Natural killer cell treated with Interleukin-12 subunit alpha and Interleukin-12 subunit beta and Interleukin-15 and Interleukin-18, amount 100 ng/mL, for 72 hours (primary cell): Measurements from ENCODE around the gene CFAP68. TPM values are rescaled to one million over a fixed set of nuclear protein-coding genes. Genes with fewer than 3 reads are reported as not detected.
"Not testable (repeated sequence)": the region's sequence is repeated elsewhere in the genome, so short reads cannot be mapped to it uniquely, and the experiment has no call there.

ENCODE experiments used
- ATAC-seq, 2 donors: fragments of 150-1000 bp; cut with Tn5 transposase in 1 of 2; sonication (Bioruptor Pico), chemical (Tn5 transposase) in 1 of 2; 2 replicates each; pipeline ENCODE4 v1.10.0; 2021
- DNase-seq: peaks from one replicate; pipeline ENCODE4 v3.0.0; 2022; ENCODE audit warnings: low spot score
- H3K27ac Mint-ChIP-seq, 2 donors: 1 replicate in 1 of 2; 2 replicates in 1 of 2; pipeline ENCODE4 v1.8.0; 2022; ENCODE audit warnings: mixed read lengths in 2 of 2, mild to moderate bottlenecking in 1 of 2, moderate library complexity in 1 of 2
- H3K27me3 Mint-ChIP-seq, 2 donors: 1 replicate in 1 of 2; 2 replicates in 1 of 2; pipeline ENCODE4 v1.8.0; 2022; ENCODE audit warnings: mixed read lengths in 2 of 2
- H3K36me3 Mint-ChIP-seq: one replicate; pipeline ENCODE4 v1.8.0; 2022; ENCODE audit warnings: mixed read lengths
- H3K4me1 Mint-ChIP-seq, 2 donors: 1 replicate in 1 of 2; 2 replicates in 1 of 2; pipeline ENCODE4 v1.8.0; 2022; ENCODE audit warnings: low read depth in 2 of 2, mixed read lengths in 2 of 2, mild to moderate bottlenecking in 1 of 2
- H3K4me3 Mint-ChIP-seq: one replicate; pipeline ENCODE4 v1.8.0; 2022; ENCODE audit warnings: mixed read lengths
- H3K9me3 Mint-ChIP-seq: 2 replicates; pipeline ENCODE4 v1.8.0; 2022; ENCODE audit warnings: mixed read lengths
- total RNA-seq, 2 donors: library from RNA; stranded (reverse); gene quantifications; one replicate each; pipeline ENCODE4 v1.2.3, GENCODE V29; 2022

The CFAP68 gene
- total RNA-seq, 2 donors from 2014 or later = 8.4 to 11.8 TPM

DNA sequence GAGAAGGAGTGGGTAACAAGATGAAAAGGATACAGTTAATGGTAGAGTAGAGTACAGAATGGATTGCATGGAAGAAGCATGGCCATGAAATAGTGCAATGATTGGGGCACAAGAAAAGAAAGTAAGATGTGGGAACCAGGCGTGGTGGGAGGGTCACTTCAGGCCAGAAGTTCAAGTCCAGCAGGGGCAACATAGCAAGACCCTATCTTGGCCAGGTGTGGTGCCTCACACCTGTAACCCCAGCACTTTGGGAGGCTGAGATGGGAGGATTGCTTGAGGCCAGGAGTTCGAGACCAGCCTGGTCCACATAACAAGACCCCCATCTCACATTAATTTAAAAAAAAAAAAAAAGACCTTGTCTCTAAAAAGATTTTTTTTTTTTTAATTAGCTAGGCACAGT, 38.0 kb downstream of the CFAP68 start:
- Mint-ChIP-seq H3K4me3 (no peak overlapping the region), H3K36me3 (no peaks in the 10 kb centered on the region), H3K27me3 (peaks cover 27 to 29% of the 10 kb centered on the region in 2 donors), H3K4me1 (no peaks in the 10 kb centered on the region), H3K27ac (no peak overlapping the region), H3K9me3 (no peaks in the 10 kb centered on the region)
- ATAC-seq (no peak), DNase-seq (no peak)

DNA sequence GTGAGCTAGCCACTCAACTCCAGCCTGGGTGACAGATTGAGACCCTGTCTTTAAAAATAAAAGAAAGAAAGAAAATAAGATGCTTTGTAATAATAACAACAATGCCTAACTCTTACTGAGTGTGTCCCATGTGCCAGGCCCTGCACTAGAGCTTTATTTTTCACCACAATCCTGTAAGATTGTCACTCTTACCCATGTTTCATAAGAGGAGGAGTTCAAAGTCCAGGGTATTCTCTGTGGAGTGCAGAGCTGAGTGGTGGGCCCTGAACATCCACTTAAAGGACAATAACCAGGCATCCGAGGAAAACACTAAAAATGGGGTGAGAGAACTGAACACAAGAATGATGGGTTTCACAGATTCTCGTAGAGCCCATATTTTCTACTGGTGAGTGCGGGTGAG, 38.4 kb downstream of the CFAP68 start:
- Mint-ChIP-seq H3K4me3 (no peak overlapping the region), H3K4me1 (no peaks in the 10 kb centered on the region), H3K27me3 (peaks cover 27 to 29% of the 10 kb centered on the region in 2 donors), H3K36me3 (no peaks in the 10 kb centered on the region), H3K9me3 (no peaks in the 10 kb centered on the region), H3K27ac (no peak overlapping the region)
- no peak for DNase-seq
- ATAC-seq = no peak

DNA sequence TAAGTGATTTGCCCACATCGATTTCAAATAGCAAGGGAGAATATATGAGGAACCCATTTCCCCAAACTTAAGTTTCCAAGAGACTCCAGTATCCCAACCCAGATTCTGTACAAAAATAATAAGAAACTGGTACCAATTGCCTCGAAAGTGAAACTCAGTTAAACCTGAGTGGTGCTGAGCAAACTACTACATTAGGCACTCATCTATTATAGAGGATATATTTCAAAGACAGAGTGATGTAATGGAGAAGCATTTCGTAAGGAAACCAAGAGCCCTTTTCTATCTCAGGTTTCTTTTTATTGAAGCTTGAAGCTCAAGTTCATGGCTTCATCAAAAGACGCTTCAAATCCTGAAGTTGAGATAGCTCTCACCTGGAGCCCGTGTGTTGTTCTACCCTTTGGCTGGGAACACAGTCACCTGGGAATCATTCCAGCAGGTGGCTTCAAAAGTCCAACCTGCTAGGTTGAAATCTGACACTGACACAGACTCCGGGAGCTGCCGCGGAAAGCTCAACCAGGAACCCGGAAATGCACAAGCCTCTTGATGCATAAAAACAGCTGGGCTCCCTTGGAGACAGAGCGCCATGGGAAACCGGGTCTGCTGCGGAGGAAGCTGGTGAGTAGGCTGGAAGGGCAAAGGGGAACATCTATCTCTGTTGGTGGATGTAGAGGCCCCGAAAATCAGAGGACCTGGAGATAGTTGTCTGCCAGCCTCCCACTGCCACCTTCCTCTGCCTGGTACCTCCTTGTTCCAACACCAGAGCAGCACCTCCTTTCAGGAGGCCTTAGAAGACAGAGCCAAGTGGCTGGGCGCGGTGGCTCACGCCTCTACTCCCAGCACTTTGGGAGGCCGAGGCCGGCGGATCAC, 39.3 kb downstream of the CFAP68 start, which contains the start of gene C11orf52:
Gene C11orf52 (plus strand): TSS at position 524 of the 867 bp plus-strand sequence. CDS start 60 bp downstream, at position 584.
- no peak for ATAC-seq
- DNase-seq = no peak
- H3K4me1 Mint-ChIP-seq = no peaks in the 10 kb centered on the region
- H3K27me3 Mint-ChIP-seq = peaks cover 27 to 28% of the 10 kb centered on the region in 2 donors
- no peaks in the 10 kb centered on the region for H3K9me3 Mint-ChIP-seq
- H3K27ac Mint-ChIP-seq = no peak within 1 kb of the TSS
- H3K4me3 Mint-ChIP-seq = no peak within 1 kb of the TSS
- no peaks in the 10 kb centered on the region for H3K36me3 Mint-ChIP-seq

DNA sequence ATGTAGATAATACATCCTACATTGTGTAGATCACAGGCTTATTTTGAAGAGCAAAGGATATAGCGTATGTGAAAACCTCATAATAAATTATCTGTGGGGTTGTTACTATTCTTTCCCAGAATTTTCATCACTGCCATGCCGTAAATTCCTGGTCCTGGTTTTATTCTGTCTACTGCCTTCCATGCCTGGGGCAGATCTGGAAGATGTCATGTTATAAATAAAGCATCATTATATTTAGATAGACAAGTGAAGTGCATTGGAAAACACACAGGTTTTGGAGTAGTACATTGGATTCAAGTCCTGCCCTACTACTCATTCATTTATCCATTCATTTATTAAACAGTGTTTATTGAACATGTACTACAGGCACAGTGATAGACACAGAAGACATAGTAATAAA, 41.6 kb downstream of the CFAP68 start:
- H3K4me1 Mint-ChIP-seq = peaks cover 3% of the 10 kb centered on the region in 2 donors
- no peak overlapping the region for H3K4me3 Mint-ChIP-seq
- H3K27me3 Mint-ChIP-seq = peaks cover 23 to 24% of the 10 kb centered on the region in 2 donors
- H3K36me3 Mint-ChIP-seq = no peaks in the 10 kb centered on the region
- no peak overlapping the region for H3K27ac Mint-ChIP-seq
- no peak for DNase-seq
- no peak for ATAC-seq
- no peaks in the 10 kb centered on the region for H3K9me3 Mint-ChIP-seq

DNA sequence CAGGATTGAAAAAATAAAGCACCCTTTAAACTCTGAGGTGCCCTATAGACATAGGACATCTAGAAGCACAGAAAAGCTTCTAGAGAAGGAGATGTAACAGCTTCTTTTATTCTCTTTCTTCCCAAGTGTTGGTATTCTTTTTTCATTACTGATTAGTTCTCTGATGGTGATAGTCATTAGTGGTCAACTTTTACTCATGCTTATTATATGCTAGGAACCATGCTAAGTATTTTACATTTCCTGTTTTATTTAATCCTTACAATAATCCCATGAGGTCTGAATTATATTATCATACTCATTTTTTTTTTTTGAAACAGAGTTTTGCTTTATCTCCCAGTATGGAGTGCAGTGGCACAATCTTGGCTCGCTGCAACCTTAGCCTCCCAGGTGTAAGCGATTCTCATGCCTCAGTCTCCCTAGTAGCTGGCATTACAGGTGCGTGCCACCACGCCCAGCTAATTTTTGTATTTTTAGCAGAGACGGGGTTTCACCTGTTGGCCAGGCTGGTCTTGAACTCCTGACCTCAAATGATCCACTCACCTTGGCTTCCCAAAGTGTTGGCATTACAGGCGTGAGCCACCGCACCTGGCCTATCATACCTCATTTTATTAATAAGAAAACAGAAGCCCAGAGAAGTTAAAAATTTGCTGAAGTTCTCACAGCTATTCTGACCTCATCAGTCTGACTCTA, 42.3 kb downstream of the CFAP68 start:
- ATAC-seq (no peak), DNase-seq (no peak)
- H3K4me3 Mint-ChIP-seq = no peak overlapping the region
- H3K9me3 Mint-ChIP-seq = no peaks in the 10 kb centered on the region
- no peak overlapping the region for H3K27ac Mint-ChIP-seq
- peaks cover 7 to 11% of the 10 kb centered on the region in 2 donors for H3K4me1 Mint-ChIP-seq
- no peaks in the 10 kb centered on the region for H3K36me3 Mint-ChIP-seq
- H3K27me3 Mint-ChIP-seq = peaks cover 16 to 18% of the 10 kb centered on the region in 2 donors

DNA sequence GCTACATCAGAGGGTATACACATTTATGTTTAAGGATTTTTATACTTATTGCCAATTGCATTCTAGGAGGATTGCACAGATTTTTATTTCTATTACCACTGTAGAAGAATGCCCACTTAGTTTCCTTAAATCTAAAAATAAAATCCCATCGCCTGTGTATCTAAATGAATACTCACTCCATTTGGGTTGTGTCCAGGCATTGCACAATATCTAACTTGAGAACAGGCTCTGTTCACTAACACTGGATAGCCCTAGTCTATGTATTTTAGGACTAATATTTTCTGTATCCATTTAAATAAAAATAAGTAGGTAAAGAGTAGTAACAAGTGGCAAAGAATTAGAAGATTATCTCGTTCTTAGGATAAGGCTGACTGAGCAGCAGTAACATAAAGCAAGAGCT, 43.5 kb downstream of the CFAP68 start:
- ATAC-seq = no peak
- Mint-ChIP-seq H3K9me3 (no peaks in the 10 kb centered on the region), H3K27me3 (peaks cover 7 to 11% of the 10 kb centered on the region in 2 donors), H3K27ac (no peak overlapping the region), H3K4me3 (no peak overlapping the region), H3K4me1 (peaks cover 7 to 17% of the 10 kb centered on the region in 2 donors), H3K36me3 (no peaks in the 10 kb centered on the region)
- DNase-seq = no peak

DNA sequence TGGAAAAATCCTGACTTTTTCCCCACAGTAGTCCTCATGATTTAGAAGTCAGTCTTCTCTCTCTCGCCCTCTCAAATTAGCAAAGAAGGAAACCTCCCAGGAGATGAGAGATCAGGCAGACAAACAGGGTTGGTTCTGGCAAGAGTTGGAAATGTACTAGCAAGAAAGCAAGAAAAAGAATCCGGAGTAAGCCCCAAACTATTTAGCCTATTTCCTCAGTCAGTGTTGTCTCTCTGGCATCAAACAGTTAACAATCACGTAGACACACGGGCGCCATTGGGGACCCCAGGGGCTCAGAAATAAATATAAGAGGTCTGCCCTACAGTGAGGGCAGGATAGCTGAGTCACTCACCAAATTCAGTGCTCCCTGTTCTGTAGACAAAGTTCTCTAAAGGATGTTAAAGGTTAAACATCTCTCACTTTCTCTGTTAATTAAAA, 44.0 kb downstream of the CFAP68 start:
- H3K9me3 Mint-ChIP-seq = no peaks in the 10 kb centered on the region
- no peak overlapping the region for H3K27ac Mint-ChIP-seq
- H3K4me1 Mint-ChIP-seq = peaks cover 7 to 17% of the 10 kb centered on the region in 2 donors
- H3K4me3 Mint-ChIP-seq = no peak overlapping the region
- H3K27me3 Mint-ChIP-seq = peaks cover 7 to 11% of the 10 kb centered on the region in 2 donors
- no peak for ATAC-seq
- H3K36me3 Mint-ChIP-seq = no peaks in the 10 kb centered on the region
- no peak for DNase-seq

DNA sequence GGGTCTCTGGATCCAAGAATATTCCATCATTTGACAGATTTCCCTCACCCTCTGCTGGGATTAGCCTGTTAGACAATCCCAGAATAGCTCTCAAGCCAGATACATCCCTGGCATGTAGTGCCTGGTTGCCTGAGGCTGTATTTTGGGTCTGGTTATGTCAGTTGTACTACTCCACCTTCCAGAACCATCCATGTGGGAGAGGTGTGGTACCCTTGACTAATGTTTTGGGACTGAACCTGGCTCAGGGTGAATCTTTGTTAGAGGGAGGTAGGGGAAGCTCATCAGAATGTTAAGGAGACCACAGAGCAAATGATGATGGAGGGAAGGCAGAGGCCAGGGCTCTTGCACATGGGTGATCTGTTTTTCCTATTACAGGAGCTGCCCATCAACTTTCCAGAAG, 44.6 kb downstream of the CFAP68 start:
- Mint-ChIP-seq H3K27me3 (peaks cover 7 to 11% of the 10 kb centered on the region in 2 donors), H3K4me3 (no peak overlapping the region), H3K4me1 (peaks cover 7 to 17% of the 10 kb centered on the region in 2 donors), H3K36me3 (no peaks in the 10 kb centered on the region), H3K9me3 (no peaks in the 10 kb centered on the region), H3K27ac (peak overlapping the region in 1 of 2 donors; percentile 8)
- DNase-seq (no peak), ATAC-seq (no peak)

DNA sequence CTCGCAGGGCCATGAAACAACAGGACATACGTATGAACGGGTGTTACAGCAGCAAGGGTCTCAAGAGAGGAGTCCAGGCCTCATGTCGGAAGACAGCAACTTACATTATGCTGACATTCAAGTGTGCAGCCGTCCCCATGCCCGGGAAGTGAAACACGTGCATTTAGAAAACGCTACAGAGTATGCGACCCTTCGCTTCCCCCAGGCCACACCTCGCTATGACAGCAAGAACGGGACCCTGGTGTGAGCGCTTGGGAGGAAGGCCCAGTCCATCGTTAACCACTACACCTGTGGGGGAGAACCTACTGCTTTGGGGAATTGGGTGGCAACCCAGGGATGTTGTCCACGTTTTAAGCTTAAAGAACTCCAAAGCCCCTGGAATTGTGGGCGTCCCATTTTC, 46.6 kb downstream of the CFAP68 start:
- ATAC-seq (no peak), DNase-seq (no peak)
- Mint-ChIP-seq H3K4me3 (peak overlapping the region; percentile 83), H3K4me1 (peaks cover 7 to 17% of the 10 kb centered on the region in 2 donors), H3K36me3 (no peaks in the 10 kb centered on the region), H3K27me3 (peaks cover 3 to 6% of the 10 kb centered on the region in 2 donors), H3K27ac (peak overlapping the region; percentile 69 to 83), H3K9me3 (no peaks in the 10 kb centered on the region)

DNA sequence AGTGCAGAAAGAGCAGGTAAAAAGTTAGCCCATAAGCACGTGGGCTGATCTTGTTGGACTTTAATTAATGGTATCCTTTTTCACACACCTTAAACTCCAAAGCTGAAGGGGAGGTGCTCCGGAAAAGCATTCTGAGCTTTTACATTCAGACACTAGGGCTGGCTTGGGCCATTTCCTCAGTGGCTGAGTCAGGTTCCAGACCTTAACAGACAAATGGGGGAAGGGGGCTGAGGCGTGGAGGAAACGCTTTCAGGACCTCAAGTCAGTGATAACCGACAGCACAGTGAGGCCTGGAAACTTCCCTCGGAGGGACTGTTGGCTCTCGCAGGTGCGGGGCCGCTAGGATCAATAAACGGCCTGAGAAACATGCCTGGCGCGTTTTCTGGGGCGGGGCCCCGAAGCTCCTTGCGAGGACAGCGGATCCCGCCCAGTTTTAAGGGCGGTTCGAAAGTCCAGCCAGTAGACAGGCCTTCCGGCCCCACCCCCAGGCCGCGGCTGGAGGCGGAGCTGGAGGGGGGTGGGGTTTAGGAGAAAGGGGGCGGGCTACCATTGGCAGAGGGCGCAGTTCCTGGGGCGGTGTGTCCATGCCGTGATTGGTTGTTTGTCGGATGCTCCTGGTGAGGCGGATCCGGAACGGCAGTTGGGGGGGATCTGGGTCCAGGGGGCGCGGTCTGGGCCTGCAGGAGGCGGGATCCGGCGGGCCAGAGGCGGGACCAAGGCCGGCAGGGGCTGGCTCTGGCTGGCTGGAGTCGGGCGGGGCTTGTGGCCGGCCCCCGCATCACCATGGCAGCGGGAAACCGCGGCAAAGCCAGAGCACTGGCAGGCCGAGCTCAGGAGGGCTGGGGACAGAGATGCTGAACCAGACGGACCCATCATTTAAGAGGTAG, 47.4 kb downstream of the CFAP68 start:
- no peaks in the 10 kb centered on the region for H3K36me3 Mint-ChIP-seq
- ATAC-seq (peak; percentile 97), DNase-seq (peak; percentile 95)
- H3K4me3 Mint-ChIP-seq = peak overlapping the region; percentile 83
- H3K9me3 Mint-ChIP-seq = no peaks in the 10 kb centered on the region
- H3K27ac Mint-ChIP-seq = peak overlapping the region; percentile 69 to 83
- H3K27me3 Mint-ChIP-seq = peaks cover 0 to 2% of the 10 kb centered on the region in 2 donors
- H3K4me1 Mint-ChIP-seq = peaks cover 7 to 17% of the 10 kb centered on the region in 2 donors

DNA sequence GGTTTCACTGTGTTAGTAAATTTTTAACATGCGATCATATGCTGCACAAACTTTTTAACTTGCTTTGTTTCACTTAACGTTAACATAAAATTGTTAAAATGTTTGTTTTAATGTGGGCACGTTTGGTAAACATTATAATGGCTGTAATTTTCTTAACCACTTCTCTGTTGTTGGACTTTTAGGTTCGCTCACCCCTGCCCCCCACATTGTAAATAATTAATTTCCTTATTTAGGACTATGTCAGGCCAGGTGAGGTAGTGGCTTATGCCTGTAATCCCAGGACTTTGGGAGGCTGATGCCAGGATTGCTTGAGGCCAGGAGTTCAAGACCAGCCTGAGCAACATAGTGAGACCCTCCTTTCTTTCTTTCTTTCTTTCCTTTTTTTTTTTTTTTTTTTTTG, 51.1 kb downstream of the CFAP68 start:
- ATAC-seq = no peak
- Mint-ChIP-seq H3K27ac (no peak overlapping the region), H3K27me3 (no peaks in the 10 kb centered on the region), H3K4me3 (no peak overlapping the region), H3K36me3 (no peaks in the 10 kb centered on the region), H3K9me3 (no peaks in the 10 kb centered on the region), H3K4me1 (peaks cover 15 to 30% of the 10 kb centered on the region in 2 donors)
- no peak for DNase-seq

DNA sequence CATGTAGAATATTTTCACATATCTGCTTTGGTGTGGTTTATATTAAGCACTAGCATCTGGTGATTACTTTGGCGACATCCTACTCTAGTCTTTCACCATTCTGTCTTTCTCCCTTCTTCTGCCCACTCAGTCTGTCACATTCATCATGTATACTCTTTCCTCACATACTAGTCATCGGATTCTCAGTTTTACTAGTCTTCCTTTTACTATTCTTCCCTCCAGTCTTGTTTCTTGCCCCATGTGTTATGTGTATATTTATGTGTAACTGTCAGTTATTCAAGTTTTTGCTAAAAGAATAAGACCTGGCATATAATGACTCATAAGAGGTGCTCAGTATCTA, 53.2 kb downstream of the CFAP68 start:
- peak overlapping the region in 1 of 2 donors; percentile 66 for H3K27ac Mint-ChIP-seq

DNA sequence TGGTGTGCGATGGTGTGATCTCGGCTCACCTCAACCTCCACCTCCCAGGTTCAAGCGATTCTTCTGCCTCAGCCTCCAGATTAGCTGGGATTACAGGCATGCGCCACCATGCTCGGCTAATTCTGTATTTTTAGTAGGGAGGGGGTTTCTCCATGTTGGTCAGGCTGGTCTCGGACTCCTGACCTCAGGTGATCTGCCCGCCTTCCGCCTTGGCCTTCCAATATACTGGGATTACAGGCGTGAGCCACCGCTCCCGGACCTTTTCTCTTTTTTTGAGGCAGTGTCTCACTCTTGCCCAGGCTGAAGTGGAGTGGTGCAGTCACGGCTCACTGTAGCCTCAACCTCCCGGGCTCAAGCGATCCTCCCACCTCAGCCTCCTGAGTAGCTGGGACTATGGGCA, 53.8 kb downstream of the CFAP68 start:
- H3K4me3 Mint-ChIP-seq, H3K27me3 Mint-ChIP-seq, H3K9me3 Mint-ChIP-seq, DNase-seq, ATAC-seq, H3K36me3 Mint-ChIP-seq: not testable (repeated sequence)
- Mint-ChIP-seq H3K27ac (peak overlapping the region in 1 of 2 donors; percentile 66), H3K4me1 (peaks cover 23 to 28% of the 10 kb centered on the region in 2 donors)

More for the DNA sequence above, 53.2 kb downstream of the CFAP68 start:
- peak in 1 of 2 donors; percentile 75 for ATAC-seq
- Mint-ChIP-seq H3K4me3 (peak overlapping the region; percentile 77), H3K27me3 (no peaks in the 10 kb centered on the region), H3K9me3 (no peaks in the 10 kb centered on the region), H3K4me1 (peaks cover 17 to 27% of the 10 kb centered on the region in 2 donors), H3K36me3 (no peaks in the 10 kb centered on the region)
- no peak for DNase-seq
